DMS 273 treated with DMSO at 0.1 percent for 48 hours (cell line): ENCODE data around the gene SCFD2.

ENCODE experiments used
- DNase-seq: peaks from one replicate; lab custom pipeline; 2025; lab: John Stamatoyannopoulos, UW

SCFD2 gene

DNA sequence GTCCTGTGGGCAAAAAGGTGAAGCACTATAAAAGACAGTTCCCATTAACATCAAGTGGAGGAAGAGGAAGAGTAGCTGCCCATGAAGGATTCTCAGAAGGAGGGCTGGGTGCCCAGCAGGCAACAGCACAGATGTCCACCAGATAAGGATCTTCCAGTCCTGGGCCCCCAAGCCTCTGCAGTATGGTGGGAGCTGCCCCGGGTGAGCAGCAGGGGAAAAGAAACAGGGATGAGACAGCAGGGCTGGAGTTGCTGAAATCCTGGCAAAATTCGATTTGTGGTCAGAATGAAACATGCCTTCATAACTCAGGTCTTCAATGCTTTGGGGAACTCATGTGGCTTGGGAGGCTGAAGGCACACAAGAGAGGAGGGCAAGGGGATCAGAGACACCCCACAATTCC, 409.2 kb downstream of the SCFD2 start:
- DNase-seq = peak; percentile 49

DNA sequence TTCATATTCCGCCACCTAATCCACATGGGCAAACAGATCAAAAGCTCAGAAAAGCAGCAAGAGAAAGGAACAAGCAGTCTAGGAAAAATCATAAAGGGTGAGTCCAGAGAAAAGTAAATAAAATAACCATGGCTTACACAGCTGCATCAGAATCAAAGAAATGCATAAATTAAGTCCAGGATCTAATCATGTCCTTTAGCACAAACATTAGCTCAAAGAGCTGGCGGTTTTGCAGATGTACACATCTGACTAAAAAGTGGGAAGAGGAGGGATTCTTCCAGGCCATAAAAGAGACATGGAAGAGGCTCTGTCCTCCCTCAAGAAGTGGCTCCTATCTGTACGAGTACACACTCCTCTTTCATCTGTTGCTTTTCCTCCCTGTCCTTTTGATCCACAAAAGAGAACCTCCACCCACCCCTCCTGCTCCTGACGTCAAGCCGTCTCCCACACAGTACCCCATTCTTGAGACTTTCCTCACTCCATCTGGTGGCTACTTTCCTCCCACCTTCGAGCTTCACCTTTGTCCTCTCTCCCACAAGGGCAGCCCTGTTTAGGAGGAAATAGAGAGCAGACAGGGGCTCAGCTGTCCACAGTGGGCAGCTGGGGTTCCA, 411.2 kb downstream of the SCFD2 start:
- DNase-seq = no peak

DNA sequence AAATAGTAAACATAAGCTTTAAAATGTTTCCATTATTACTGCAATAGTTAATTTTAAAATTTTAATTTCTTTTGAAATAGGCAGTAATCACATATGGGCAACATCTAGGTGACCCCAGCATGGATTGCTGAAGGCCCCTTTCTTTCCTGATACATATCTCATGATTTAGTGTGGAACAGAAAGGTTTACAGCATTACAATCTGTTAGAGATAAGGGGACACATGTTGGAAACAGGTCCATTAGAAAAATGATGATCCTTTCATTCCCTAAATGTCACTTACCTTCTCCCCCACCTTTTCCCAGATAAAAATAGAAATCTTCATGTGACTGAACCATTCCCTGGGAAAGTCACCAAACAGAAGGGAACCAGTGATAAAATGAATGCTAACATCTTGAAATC, 413.3 kb downstream of the SCFD2 start:
- DNase-seq = no peak

DNA sequence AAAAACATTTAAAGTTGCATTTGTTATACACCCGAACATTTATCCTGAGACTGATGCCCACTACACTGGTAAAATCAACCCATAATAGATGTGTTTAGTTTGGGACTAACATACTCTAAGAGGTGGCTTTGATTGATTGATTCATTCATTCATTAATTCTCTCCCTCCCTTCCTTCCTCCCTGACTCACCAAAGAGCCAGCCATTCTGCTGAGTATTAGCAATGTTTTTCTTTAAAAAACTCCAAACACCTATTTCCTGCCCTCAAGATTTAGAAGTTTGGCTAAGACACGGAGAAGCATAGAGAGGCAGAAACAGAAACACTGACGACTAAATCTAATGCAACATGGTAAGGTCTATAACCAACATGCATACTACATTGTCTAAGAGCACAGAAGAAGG, 414.8 kb downstream of the SCFD2 start:
- no peak for DNase-seq

DNA sequence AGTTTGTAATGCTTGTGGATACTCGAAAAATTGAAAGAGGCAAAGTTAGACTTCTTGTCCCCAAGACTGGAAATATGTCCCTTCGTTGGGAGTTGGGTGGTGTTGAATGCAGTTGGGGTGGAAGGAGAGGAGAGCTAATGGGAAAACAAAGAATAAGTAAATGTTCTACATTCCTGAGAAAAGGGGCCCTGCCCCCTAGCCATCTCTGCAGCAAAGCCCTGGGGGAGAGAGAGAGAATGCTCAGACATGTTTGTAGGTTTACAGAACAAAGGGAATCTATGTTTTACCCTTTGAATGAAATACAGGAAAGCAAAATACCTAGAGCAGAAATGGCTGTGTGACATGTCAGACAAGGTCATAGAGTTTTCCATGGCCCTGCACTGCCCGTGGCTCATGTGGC, 415.6 kb downstream of the SCFD2 start:
- DNase-seq = no peak

DNA sequence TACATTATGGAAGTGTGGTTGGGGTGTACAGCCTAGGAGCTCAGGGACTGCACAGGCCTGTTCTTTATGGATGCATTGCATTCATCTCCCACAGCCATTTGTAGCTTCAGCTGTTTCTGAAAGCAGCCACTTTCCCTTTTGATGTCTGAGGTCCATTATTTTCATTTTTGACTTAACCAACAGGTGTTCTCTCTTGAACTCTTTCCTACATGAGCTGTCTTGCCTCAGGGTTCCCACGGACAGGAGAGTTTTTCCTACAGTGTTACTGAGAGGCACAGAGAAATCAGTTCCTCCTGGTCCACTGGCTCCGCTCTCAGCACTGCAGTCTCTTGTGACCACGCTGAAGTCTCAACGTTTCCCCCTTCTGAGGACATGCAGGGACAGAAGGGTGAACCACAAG, 416.5 kb downstream of the SCFD2 start:
- DNase-seq = no peak

DNA sequence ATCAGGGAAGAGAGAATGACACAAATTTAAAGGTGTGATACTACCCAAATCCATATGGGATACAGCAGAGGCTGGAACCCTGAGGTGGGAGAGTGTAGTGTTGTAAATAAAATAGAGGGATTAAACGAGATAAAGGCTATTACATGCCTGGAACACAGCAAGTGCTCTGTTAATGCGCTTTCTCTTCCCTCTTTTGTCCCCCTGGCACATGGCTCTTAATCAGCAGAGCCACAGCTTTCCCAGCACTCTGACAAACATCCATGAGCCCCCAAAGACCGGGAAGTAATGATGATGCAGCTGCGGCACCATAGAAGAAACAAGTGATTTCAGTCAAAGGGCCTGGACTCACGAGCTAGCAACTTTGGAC, 417.8 kb downstream of the SCFD2 start:
- no peak for DNase-seq

DNA sequence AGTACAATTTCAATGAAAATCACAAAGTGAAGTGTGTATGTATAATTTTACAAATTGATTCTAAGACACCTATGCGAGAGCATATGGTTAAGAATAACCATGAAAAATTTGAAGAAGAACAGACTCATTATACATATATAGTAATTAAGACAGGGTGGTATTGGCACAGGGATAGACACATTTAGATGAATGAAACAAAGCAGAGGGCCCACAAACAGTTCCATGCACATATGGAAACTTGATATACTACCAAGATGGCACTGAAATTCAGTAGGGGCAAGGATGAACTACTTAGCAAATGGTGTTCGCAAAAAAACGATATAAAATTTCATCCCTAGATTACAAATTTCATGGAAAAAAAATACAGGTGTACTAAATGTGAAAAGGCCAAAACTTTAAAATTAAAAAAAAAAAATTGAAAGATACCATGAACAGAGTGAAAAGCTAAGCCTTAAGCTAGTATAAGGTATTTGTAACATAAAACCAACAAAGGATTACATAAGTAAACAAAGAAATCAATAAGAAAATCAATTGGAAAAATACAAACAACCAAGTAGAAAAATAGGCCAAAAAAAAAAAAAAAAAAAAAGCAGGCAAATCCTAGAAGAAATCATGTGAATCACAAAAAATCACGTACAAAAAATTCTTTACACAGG, 418.3 kb downstream of the SCFD2 start:
- DNase-seq = no peak

DNA sequence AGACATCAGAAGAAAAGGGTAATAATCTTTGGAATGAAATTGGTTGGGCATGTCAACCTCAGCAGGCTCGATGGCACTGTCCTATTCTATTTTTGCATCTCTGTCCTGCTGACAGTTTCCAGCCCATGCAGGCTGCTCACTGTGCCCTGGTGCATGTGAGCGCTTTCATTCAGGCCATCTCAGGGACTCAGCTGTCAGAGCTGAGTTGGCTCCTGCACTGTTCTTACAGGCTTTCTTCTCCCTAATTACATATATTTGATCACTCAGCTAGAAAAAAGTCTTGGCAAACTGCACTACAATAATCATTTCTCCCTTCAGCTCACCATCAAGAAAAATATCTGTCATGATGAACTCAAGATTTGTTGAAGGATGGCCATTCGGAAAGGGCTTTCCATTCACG, 419.0 kb downstream of the SCFD2 start:
- DNase-seq = no peak

DNA sequence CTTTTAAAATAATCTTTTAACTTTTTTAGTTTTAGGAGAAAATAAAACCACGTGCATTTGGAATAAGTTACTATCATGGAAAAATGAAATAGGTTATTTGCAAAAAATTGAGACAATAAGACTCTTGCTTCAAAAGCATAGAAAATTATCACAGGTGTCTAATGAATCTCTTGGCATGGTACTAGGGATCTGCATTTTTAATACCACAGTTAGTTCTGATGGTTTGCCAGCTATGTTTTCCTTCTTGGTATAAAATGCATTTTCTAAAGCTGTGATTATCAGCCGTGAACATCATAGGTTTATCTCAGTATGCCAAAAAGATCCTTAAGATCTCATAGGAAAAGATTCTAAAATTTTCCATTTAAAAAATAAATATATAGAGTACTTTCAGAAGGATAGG, 419.9 kb downstream of the SCFD2 start:
- DNase-seq = no peak

DNA sequence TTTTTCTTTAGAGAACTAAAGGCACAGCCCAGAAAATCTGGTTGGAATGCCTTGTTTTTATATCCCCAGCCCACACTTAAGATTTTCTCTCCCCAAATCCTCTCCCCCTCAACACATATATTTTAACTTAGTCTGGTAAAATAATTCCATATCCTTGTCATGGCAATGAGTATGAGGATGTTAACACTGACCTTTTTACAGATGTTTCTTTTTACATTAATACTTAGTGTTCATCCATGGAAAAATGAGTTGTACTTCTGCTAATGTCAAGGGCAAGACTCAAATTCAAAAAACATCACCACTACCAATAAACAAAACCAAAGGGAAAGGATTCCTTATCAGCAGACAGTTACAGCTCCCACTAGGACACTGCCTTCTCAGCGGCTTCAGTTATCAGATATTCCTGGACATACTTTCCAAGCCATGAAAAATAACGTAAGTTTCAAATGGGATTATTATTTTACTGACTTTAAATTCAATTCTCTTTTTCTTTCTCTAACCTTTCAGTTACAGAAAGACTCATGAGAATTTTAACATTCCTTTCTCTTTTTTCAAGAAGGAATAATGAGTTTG, 420.4 kb downstream of the SCFD2 start:
- DNase-seq = no peak

DNA sequence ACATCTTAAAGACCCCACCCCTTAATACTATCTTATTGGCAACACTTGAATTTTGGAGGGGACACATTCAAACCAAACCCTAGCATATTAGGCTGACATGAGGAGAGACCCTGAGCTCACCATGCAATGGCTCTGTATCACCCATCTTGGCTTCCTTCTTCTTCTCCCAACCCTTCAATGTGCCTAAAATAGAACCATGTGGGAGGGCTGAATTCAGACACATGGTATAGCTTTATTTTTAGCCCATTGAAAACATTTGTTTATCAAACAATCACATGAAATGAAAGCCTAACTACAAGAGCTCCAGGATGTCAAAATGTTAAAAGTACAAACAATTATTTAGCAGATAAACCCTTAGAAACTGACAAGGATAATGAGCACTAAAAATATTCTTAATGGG, 422.2 kb downstream of the SCFD2 start:
- no peak for DNase-seq

DNA sequence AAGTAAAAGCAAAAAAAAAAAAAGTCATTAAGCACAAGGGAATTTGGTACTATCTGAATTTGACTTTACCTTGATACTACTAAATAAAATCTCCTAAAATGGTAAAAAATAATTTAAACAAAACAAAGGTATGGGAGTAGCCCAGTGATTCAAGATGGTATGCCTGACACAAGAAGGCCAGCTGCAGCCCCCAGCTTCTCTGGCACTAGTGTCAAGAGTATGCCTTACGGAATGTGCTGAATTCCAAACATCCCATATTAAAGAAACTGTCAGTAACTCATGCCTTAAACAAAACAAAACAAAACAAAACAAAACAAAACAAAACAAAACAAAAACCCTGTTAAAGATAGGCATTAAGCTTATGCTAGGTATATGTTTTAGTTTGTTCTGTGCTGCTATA, 422.9 kb downstream of the SCFD2 start:
- no peak for DNase-seq

DNA sequence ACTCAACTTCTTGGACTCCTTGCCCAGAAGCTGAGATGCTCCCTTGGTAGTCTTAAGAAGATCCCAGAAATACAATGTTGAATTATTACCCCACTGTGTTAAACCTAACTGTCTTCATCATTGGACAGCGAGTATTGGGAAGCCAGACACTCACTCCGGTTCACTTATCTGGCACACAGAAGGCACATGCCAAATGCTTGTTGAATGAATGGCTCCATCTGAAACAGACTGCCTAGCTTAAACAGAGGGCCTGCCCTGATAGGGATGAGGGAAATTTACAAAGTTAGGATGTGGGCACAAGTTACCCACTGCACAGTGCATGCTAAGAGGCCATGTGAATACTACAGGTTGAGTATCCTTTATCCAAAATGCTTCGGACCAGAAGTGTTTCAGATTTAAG, 424.4 kb downstream of the SCFD2 start:
- no peak for DNase-seq

DNA sequence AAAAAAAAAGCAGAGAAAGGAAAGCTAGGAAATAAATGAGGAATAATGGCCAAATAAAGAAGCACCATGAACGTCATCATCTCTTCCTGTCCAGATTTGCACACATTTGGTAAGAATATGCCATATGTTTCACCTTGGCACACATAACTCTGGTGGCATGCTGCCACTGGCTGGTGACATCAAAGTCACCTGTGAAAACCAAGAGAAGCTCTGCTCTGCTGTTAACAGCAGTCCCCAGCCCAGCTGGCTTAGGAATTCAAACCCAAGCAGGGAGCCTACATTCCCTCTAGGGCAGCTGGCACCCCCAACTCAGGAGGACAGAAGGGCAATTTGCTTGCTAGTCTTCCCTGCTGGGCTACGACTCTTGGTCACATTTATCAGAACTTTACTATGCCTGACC, 426.1 kb downstream of the SCFD2 start:
- peak; percentile 35 for DNase-seq

DNA sequence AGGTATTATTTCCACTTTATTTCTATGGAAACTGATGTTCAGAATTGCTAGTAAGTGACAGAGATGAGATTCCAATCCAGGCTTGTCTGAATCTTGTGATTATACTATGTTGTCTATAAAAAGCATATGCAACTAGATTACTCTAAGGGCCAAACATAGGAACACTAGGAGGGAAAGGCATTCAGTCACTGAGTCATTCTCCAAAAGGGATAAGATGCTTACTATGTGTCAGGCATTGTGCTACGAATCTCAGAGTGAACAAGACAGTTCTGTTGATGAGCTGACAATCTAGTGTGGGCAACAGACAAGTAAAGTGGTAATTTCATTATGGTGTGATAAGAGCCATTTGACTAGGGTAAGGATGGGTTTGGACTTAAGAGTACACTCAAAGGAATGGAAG, 426.5 kb downstream of the SCFD2 start:
- no peak for DNase-seq

DNA sequence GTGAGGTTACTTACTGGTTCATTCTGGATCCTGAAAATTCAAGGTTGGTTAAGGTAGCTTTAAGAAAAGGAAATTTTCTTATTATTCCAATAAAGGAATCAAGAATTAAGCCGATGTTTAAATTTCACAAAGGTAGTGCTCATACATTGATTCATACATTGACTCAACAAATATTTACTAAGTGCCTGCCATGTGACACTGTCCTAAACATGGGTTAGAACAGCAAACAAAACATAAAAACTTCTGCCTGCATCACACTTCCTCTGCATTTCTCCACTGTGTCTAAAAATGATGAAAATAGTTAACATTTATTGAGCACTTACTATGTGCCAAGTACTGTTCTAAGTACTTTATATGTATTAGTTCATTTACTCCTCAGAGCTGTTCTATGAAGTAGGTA, 428.0 kb downstream of the SCFD2 start:
- no peak for DNase-seq

DNA sequence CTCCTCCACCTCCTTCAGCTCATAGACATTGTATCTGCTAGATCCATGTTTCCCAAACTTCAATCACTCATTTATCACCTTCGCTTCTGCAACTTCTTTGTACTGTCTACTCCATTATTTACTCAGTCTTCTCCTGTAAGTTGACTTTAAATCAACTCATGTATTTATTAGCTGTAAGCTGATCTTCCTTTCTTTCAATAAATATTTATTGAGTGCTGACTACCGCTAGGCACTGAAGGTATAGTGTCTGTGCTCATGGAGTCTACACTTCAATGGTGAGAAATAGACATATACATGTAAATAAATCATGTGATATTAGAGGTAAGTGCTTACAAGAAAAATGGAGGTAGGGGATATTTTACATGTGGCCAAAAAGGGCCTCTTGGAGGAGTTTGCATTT, 429.1 kb downstream of the SCFD2 start:
- no peak for DNase-seq

DNA sequence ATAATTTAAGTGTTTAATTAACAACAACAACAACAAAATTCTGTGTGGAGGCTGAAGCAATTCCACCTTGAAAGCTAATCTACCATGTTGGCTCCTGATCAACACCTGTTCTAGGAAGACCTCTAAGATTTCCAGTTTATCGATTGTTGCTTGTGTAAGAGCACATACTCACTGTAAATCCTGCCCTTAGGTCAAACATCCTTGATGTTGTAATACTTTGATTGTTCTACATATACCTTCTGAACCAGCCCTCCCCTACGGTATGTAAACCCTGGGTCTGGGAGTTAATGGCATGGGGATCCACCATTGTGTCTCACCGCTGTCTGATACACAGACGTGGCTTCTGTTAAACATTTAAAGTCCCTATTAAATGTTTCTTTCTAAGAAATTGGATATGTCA, 430.5 kb downstream of the SCFD2 start:
- DNase-seq = no peak

DNA sequence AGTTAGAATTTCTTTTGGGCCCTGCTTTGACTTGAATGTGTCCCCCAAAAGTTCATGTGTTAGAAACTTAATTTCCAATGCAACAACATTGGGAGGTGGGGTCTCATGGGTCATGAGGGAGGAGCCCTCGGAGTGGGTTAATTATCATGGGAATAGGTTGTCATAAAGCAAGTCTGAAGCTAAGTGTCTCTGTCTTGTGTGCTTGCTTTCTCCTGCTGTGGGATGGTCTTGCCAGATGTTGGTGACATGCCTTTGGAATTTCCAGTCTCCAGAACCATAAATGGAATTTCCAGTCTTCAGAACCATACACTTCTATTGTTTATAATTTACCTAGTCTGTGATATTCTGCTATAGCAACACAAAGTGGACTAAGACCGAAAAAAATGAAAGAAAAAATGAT, 432.1 kb downstream of the SCFD2 start:
- DNase-seq = no peak

DNA sequence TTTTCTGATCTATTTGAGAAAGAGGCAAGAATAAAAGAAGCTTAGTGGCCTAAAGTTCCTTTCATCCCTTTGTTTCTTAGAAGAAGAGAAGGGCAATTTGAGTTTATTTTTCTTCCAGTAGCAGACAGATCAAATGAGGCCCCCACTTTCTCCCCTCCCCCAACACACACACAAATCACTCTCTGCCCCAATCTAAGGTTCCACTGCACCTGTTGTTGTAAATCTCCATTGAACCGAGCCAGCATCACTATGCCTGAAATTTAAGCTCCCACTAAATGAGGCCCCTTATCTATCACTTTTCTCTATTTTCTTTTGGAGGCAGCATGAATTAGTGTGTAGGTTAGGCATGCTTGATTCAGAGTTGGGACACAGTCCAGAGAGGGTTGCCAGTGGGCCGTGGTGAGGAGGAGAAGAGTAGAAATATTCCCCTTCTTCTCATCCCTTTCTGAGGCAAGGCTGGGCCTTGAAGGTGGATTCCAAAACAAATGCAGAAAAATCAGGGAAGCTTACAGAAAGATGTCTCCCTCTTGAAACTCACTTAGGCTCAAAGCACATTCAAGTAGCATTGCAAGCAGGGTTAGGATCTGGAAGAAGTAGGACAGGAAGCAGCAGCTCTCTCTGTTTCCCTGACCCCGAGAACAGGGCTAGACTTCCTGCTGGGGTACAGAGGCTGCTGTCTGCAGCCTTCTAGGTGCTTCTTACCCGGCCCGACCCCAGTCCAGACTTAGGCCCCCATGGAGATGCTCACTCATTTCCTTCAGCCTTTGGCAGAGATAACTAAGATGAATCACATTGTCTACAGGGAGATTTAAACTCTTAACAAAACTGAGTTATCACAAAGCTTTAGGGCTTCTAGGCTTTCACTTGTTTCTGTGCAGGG, 433.0 kb downstream of the SCFD2 start:
- no peak for DNase-seq

DNA sequence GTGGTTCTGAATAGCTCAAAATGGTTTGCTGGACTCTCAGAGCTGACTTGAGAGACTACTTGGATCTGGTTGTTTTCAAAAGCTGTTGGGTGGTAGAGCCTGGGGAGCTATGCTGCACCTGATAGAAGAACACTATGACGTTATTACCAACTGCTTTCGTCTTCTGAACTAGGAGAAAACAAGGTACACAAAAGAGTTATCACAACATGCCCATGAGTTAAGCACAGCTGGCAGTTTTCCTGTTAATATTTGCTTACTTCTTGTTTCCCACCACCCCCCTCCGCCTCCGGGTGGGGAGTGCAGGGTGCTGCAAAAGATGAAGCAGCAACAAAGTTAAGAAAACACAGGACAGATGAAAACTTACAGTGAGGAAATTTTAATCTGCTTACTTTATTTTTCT, 434.6 kb downstream of the SCFD2 start:
- DNase-seq = no peak
